ENCODE results near the gene MLX. TPM values are rescaled to one million over a fixed set of nuclear protein-coding genes. Genes with fewer than 3 reads are reported as not detected.

The MLX gene
- total RNA-seq, 1 donor from 2014 or later = 26.8 TPM

GRCh38 chr17:42519546-42520491, 47.1 kb upstream of the MLX start:
- H3K27ac Mint-ChIP-seq = peak overlapping the region; percentile 90
- no peak for DNase-seq (ENCODE audit: low spot score, unreplicated experiment)
- TF ChIP-seq CTCF (IDR thresholded peaks at IDR 0.05; ENCODE audit: unreplicated experiment) = no peak
- no peaks in the 10 kb centered on the region for H3K27me3 Mint-ChIP-seq
- peaks cover 25% of the 10 kb centered on the region for H3K4me1 Mint-ChIP-seq (ENCODE audit: low read depth)
- H3K9me3 Mint-ChIP-seq (ENCODE audit: low read depth) = no peaks in the 10 kb centered on the region
- H3K36me3 Mint-ChIP-seq (ENCODE audit: insufficient read depth) = peaks cover 30% of the 10 kb centered on the region
- H3K4me3 Mint-ChIP-seq (ENCODE audit: low read depth) = peak overlapping the region; percentile 24

GRCh38 chr17:42520540-42520951, 46.4 kb upstream of the MLX start:
- Mint-ChIP-seq H3K4me3 (ENCODE audit: low read depth) (no peak overlapping the region), H3K36me3 (ENCODE audit: insufficient read depth) (peaks cover 32% of the 10 kb centered on the region), H3K27me3 (no peaks in the 10 kb centered on the region), H3K27ac (peak overlapping the region; percentile 90), H3K9me3 (ENCODE audit: low read depth) (no peaks in the 10 kb centered on the region), H3K4me1 (ENCODE audit: low read depth) (peaks cover 25% of the 10 kb centered on the region)
- peak; percentile 49 for TF ChIP-seq CTCF (IDR thresholded peaks at IDR 0.05; ENCODE audit: unreplicated experiment)
- no peak for DNase-seq (ENCODE audit: low spot score, unreplicated experiment)

- no peak for DNase-seq (ENCODE audit: low spot score, unreplicated experiment)
- no peak for TF ChIP-seq CTCF (IDR thresholded peaks at IDR 0.05; ENCODE audit: unreplicated experiment)
- no peaks in the 10 kb centered on the region for H3K27me3 Mint-ChIP-seq
- no peak overlapping the region for H3K4me3 Mint-ChIP-seq (ENCODE audit: low read depth)
- no peaks in the 10 kb centered on the region for H3K9me3 Mint-ChIP-seq (ENCODE audit: low read depth)
- H3K27ac Mint-ChIP-seq = peak overlapping the region; percentile 3
- peaks cover 25% of the 10 kb centered on the region for H3K4me1 Mint-ChIP-seq (ENCODE audit: low read depth)
- peaks cover 30% of the 10 kb centered on the region for H3K36me3 Mint-ChIP-seq (ENCODE audit: insufficient read depth)
Measured at GRCh38 chr17:42521036-42521435, 45.9 kb upstream of the MLX start.

- H3K27me3 Mint-ChIP-seq = no peaks in the 10 kb centered on the region
- TF ChIP-seq CTCF (IDR thresholded peaks at IDR 0.05; ENCODE audit: unreplicated experiment) = no peak
- no peak overlapping the region for H3K4me3 Mint-ChIP-seq (ENCODE audit: low read depth)
- H3K9me3 Mint-ChIP-seq (ENCODE audit: low read depth) = no peaks in the 10 kb centered on the region
- no peak for DNase-seq (ENCODE audit: low spot score, unreplicated experiment)
- peaks cover 25% of the 10 kb centered on the region for H3K36me3 Mint-ChIP-seq (ENCODE audit: insufficient read depth)
- H3K27ac Mint-ChIP-seq = no peak overlapping the region
- H3K4me1 Mint-ChIP-seq (ENCODE audit: low read depth) = peaks cover 25% of the 10 kb centered on the region
Measured at GRCh38 chr17:42521666-42522262, 45.1 kb upstream of the MLX start.

- Mint-ChIP-seq H3K27ac (no peak overlapping the region), H3K4me1 (ENCODE audit: low read depth) (peaks cover 26% of the 10 kb centered on the region), H3K36me3 (ENCODE audit: insufficient read depth) (peaks cover 25% of the 10 kb centered on the region), H3K4me3 (ENCODE audit: low read depth) (no peak overlapping the region), H3K9me3 (ENCODE audit: low read depth) (no peaks in the 10 kb centered on the region), H3K27me3 (no peaks in the 10 kb centered on the region)
- DNase-seq (ENCODE audit: low spot score, unreplicated experiment) = no peak
- no peak for TF ChIP-seq CTCF (IDR thresholded peaks at IDR 0.05; ENCODE audit: unreplicated experiment)
Measured at GRCh38 chr17:42522263-42522790, 44.6 kb upstream of the MLX start.

Data from progenitor cell of endocrine pancreas (in vitro differentiated cells).